ENCODE results near the gene ARTN. TPM values are rescaled to one million over a fixed set of nuclear protein-coding genes. Genes with fewer than 3 reads are reported as not detected.

Gene ARTN
- total and polyA plus RNA-seq, 9 of the 15 experiments (the other 6 are each of a cell fraction or from before 2014, with no cell fraction given) = 0.06 to 0.38 TPM; not detected in 7

DNA sequence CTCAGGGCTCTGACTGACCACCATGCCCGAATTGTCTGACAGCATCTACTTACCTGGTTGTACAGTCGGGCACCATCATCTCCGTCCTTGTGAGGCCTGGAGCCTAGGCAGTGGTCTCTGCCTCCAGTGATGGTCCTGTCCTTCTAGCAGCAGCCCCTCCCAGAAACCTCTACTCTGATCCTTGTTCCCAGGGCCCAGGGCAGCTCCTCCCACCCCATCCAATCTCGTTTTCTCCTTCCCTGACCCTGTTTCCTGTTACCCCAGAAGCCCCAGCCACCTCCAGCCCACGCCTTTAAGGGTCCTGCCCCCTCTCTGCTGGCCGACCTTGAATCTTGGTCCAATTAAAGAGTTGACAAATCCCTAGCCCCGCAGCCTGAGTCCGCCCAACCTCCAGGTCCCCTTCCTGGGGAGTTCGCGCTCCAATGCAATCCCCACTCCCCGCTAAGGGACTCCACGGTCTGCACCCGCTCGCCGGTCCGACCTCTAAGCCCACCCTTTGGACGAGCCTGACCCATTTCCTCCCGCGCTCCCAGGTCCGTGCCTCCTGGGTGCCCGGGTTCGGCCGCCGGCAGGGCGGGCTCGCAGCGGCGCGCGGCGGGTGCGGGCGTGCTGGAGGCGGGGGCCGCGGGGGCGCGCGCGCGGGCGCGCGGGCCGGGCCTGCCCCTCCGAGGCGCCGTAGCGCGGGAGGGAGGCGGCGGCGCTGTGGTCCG is 45.1 kb downstream of the ARTN start, which contains the start of gene B4GALT2 (continued):
- TF ChIP-seq, protein P1, sequence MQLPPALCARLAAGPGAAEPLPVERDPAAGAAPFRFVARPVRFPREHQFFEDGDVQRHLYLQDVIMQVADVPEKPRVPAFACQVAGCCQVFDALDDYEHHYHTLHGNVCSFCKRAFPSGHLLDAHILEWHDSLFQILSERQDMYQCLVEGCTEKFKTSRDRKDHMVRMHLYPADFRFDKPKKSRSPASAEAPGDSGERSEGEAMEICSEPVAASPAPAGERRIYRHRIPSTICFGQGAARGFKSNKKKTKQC (CRISPR knock-in tag; IDR thresholded peaks at IDR 0.05) = no peak
- peak; percentile 54 for TF ChIP-seq POLR2B (IDR thresholded peaks at IDR 0.05; ENCODE audit: low read depth, partially characterized antibody)
- peak; percentile 8 for TF ChIP-seq CXXC5 (CRISPR knock-in tag; IDR thresholded peaks at IDR 0.05)
- TF ChIP-seq ZFX (CRISPR knock-in tag; IDR thresholded peaks at IDR 0.05) = peak; percentile 26; the same call in 1 of the 2 replicates
- TF ChIP-seq KDM2B (CRISPR knock-in tag; IDR thresholded peaks at IDR 0.05) = peak; percentile 93
- TF ChIP-seq, protein P2, sequence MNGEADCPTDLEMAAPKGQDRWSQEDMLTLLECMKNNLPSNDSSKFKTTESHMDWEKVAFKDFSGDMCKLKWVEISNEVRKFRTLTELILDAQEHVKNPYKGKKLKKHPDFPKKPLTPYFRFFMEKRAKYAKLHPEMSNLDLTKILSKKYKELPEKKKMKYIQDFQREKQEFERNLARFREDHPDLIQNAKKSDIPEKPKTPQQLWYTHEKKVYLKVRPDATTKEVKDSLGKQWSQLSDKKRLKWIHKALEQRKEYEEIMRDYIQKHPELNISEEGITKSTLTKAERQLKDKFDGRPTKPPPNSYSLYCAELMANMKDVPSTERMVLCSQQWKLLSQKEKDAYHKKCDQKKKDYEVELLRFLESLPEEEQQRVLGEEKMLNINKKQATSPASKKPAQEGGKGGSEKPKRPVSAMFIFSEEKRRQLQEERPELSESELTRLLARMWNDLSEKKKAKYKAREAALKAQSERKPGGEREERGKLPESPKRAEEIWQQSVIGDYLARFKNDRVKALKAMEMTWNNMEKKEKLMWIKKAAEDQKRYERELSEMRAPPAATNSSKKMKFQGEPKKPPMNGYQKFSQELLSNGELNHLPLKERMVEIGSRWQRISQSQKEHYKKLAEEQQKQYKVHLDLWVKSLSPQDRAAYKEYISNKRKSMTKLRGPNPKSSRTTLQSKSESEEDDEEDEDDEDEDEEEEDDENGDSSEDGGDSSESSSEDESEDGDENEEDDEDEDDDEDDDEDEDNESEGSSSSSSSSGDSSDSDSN (IDR thresholded peaks at IDR 0.05; ENCODE audit: borderline replicate concordance in 1 of 2, low read depth in 2 of 2, low read length in 2 of 2) = 0 out of 4 replicates have a peak, but pooled peaks have one; percentile 1 to 46
- TF ChIP-seq WHSC1 (IDR thresholded peaks at IDR 0.05; ENCODE audit: low read length) = no peak
- 0 out of 4 replicates have a peak, but pooled peaks of 1 of the 2 experiments have one; percentile 27 for TF ChIP-seq MAZ (CRISPR knock-in tag; conservative IDR thresholded peaks at IDR 0.05 in 1 of 2, IDR thresholded peaks at IDR 0.05 in 1 of 2)
- TF ChIP-seq SIN3A (IDR thresholded peaks at IDR 0.05; ENCODE audit: borderline replicate concordance in 2 of 2, control insufficient read depth in 1 of 2, low read depth in 2 of 2, low read length in 2 of 2) = 0 out of 4 replicates have a peak, but pooled peaks of 1 of the 2 experiments have one; percentile 17
- peak; percentile 74 for TF ChIP-seq PHF20 (IDR thresholded peaks at IDR 0.05; ENCODE audit: partially characterized antibody)
- TF ChIP-seq, protein P3, sequence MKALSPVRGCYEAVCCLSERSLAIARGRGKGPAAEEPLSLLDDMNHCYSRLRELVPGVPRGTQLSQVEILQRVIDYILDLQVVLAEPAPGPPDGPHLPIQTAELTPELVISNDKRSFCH (CRISPR knock-in tag; IDR thresholded peaks at IDR 0.05) = no peak
- TF ChIP-seq, protein P3 (tag; IDR thresholded peaks at IDR 0.05) = no peak
- TF ChIP-seq RFX1 (IDR thresholded peaks at IDR 0.05) = no peak
- TF ChIP-seq HDAC1 (IDR thresholded peaks at IDR 0.05) = no peak; a peak in 1 of 4 replicates
- TF ChIP-seq ZNF766 (CRISPR knock-in tag; conservative IDR thresholded peaks at IDR 0.05) = peak; percentile 84
- 0 out of 2 replicates have a peak, but pooled peaks have one; percentile 25 for TF ChIP-seq ZNF263 (CRISPR knock-in tag; IDR thresholded peaks at IDR 0.05; ENCODE audit: borderline replicate concordance)
- TF ChIP-seq, protein P4, sequence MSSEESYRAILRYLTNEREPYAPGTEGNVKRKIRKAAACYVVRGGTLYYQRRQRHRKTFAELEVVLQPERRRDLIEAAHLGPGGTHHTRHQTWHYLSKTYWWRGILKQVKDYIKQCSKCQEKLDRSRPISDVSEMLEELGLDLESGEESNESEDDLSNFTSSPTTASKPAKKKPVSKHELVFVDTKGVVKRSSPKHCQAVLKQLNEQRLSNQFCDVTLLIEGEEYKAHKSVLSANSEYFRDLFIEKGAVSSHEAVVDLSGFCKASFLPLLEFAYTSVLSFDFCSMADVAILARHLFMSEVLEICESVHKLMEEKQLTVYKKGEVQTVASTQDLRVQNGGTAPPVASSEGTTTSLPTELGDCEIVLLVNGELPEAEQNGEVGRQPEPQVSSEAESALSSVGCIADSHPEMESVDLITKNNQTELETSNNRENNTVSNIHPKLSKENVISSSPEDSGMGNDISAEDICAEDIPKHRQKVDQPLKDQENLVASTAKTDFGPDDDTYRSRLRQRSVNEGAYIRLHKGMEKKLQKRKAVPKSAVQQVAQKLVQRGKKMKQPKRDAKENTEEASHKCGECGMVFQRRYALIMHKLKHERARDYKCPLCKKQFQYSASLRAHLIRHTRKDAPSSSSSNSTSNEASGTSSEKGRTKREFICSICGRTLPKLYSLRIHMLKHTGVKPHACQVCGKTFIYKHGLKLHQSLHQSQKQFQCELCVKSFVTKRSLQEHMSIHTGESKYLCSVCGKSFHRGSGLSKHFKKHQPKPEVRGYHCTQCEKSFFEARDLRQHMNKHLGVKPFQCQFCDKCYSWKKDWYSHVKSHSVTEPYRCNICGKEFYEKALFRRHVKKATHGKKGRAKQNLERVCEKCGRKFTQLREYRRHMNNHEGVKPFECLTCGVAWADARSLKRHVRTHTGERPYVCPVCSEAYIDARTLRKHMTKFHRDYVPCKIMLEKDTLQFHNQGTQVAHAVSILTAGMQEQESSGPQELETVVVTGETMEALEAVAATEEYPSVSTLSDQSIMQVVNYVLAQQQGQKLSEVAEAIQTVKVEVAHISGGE (CRISPR knock-in tag; IDR thresholded peaks at IDR 0.05) = peak in 1 of 3 experiments; percentile 84; a peak in 2 of 6 replicates
- peak; percentile 67 for TF ChIP-seq EGR1 (conservative IDR thresholded peaks at IDR 0.05)
- TF ChIP-seq MBD2 (IDR thresholded peaks at IDR 0.05; ENCODE audit: borderline replicate concordance, low read depth) = 0 out of 2 replicates have a peak, but pooled peaks have one; percentile 40

Measured in K562 (cell line).